K562 (cell line): ENCODE results near the gene LRRK1. TPM values are rescaled to one million over a fixed set of nuclear protein-coding genes. Genes with fewer than 3 reads are reported as not detected.

Experiments
- ATAC-seq: fragments of 200-7000 bp; cut with Tn5 transposase; 3 replicates; pipeline ENCODE4 v1.9.1; 2020; ENCODE audit warnings: moderate library complexity
- BruUV-seq: library from RNA; stranded (reverse); fragments of 400-500 nt; replicated peaks from 2 replicates; lab custom pipeline; 2021; lab: Mats Ljungman, UMichigan
- CTCF ChIA-PET: fragments of 300-600 bp; formaldehyde crosslinking; extraction: SDS; loops from one replicate; lab custom pipeline; 2021; ENCODE audit warnings: low intra/inter-chr PET ratio; lab: Yijun Ruan, JAX
- POLR2A ChIA-PET: fragments of 300-600, 350-650 bp; sonication (Branson Sonifier 250); formaldehyde crosslinking; extraction: SDS; loops from one replicate; lab custom pipeline; 2021; ENCODE audit warnings: antibody characterized with exemption, inconsistent platforms; lab: Yijun Ruan, JAX
- DNase-seq, 4 experiments: peaks; one replicate each; pipeline versions ENCODE4 v3.0.0 to v3.0.0-alpha.2; 2011 to 2018; ENCODE audit warnings: low spot score in 3 of 4, mixed read lengths in 3 of 4; ENCODE audit errors: extremely low read depth in 1 of 4
- FAIRE-seq: peaks from 2 replicates; lab custom pipeline; 2011; peaks lifted over from hg19 to GRCh38; lab: Jason Lieb, UNC
- H2AFZ ChIP-seq: 2 replicates; pipeline ENCODE4 v1.6.0; 2011; ENCODE audit warnings: low read depth, low read length, control low read depth, inconsistent platforms
- H3K27ac ChIP-seq: fragments of 200-600 bp; 3 replicates; pipeline ENCODE4 v1.8.0; 2011; ENCODE audit warnings: low read depth, mild to moderate bottlenecking, control low read depth, inconsistent platforms, low read length, moderate library complexity, mixed read lengths; ENCODE audit errors: extremely low read depth
- H3K27me3 ChIP-seq, 2 experiments: fragments of 300-600 bp in 1 of 2; 2 replicates in 1 of 2; 3 replicates in 1 of 2; pipeline versions ENCODE4 v1.6.0 to v1.8.0; 2011; ENCODE audit warnings: inconsistent platforms in 2 of 2, low read length in 2 of 2, mild to moderate bottlenecking in 1 of 2, mixed read lengths in 1 of 2, moderate library complexity in 1 of 2; ENCODE audit not compliant: control insufficient read depth in 2 of 2, insufficient read depth in 2 of 2
- H3K36me3 ChIP-seq: fragments of 300-600 bp; 3 replicates; pipeline ENCODE4 v1.8.0; 2011; ENCODE audit warnings: mild to moderate bottlenecking, low read length, inconsistent platforms; ENCODE audit not compliant: control insufficient read depth, insufficient read depth
- H3K4me1 ChIP-seq, 2 experiments: fragments of 200-600 bp in 1 of 2; replicated peaks in 1 of 2; 2 replicates in 1 of 2; 3 replicates in 1 of 2; pipeline versions ENCODE4 v1.5.1 to v1.8.0; 2011; ENCODE audit warnings: inconsistent platforms in 2 of 2, low read length in 2 of 2, mild to moderate bottlenecking in 1 of 2, mixed read lengths in 1 of 2, moderate library complexity in 1 of 2; ENCODE audit not compliant: control insufficient read depth in 2 of 2, insufficient read depth in 2 of 2
- H3K4me2 ChIP-seq: 2 replicates; pipeline ENCODE4 v1.6.1; 2011; ENCODE audit warnings: low read length, control low read depth, inconsistent platforms, mixed read lengths; ENCODE audit not compliant: insufficient read depth
- H3K4me3 ChIP-seq: fragments of 200-600 bp; sonication (generic), shearing (Covaris generic); 2 replicates; pipeline ENCODE4 v1.5.1; 2016; ENCODE audit warnings: control low read depth, inconsistent platforms
- H3K79me2 ChIP-seq: fragments of 200-600 bp; 3 replicates; pipeline ENCODE4 v1.8.0; 2011; ENCODE audit warnings: low read length, inconsistent platforms; ENCODE audit not compliant: control insufficient read depth, insufficient read depth
- H3K9ac ChIP-seq, 2 experiments: 2 replicates each; pipeline versions ENCODE4 v1.6.0 to v1.6.1; 2011; ENCODE audit warnings: low read depth in 2 of 2, low read length in 2 of 2, control low read depth in 1 of 2, inconsistent platforms in 1 of 2, mild to moderate bottlenecking in 1 of 2, mixed read lengths in 1 of 2; ENCODE audit not compliant: insufficient read depth in 1 of 2
- H3K9me1 ChIP-seq: one replicate; pipeline ENCODE4 v1.6.0; 2011; ENCODE audit warnings: inconsistent platforms, mild to moderate bottlenecking, low read length, moderate library complexity; ENCODE audit not compliant: control insufficient read depth, insufficient read depth
- H3K9me3 ChIP-seq: replicated peaks from 2 replicates; pipeline ENCODE4 v1.5.1; 2011; ENCODE audit warnings: low read depth, low read length, inconsistent platforms; ENCODE audit not compliant: control insufficient read depth, insufficient read depth
- H4K20me1 ChIP-seq: replicated peaks from 2 replicates; pipeline ENCODE4 v1.6.1; 2011; ENCODE audit warnings: low read length, inconsistent platforms, mixed read lengths; ENCODE audit not compliant: control insufficient read depth, insufficient read depth
- LCOR ChIP-seq: sonication (generic); formaldehyde crosslinking; IDR thresholded peaks from 2 replicates; pipeline ENCODE4 v1.8.0; 2022; ENCODE audit warnings: mild to moderate bottlenecking, missing genetic modification reagents
- PRMT5 ChIP-seq: sonication (generic); formaldehyde crosslinking; IDR thresholded peaks from 2 replicates; pipeline ENCODE4 v1.5.0; 2020; ENCODE audit warnings: missing genetic modification reagents
- PRPF4 ChIP-seq: fragments of 200-400 bp; formaldehyde crosslinking; IDR thresholded peaks from one replicate; pipeline ENCODE4 v1.6.1; 2017; ENCODE audit warnings: low read length, low read depth, mild to moderate bottlenecking; ENCODE audit not compliant: insufficient read depth, poor library complexity, severe bottlenecking
- SMAD1 ChIP-seq: fragments of 150-350 bp; IDR thresholded peaks from 2 replicates; pipeline ENCODE4 v1.6.1; 2014; ENCODE audit warnings: low read length, low read depth; ENCODE audit not compliant: partially characterized antibody
- TFAM ChIP-seq: fragments of 250-450 bp; sonication (Bioruptor Pico); conservative IDR thresholded peaks from 2 replicates; pipeline ENCODE4 v1.5.0; 2021; ENCODE audit warnings: mild to moderate bottlenecking, moderate library complexity
- WGBS: fragments of 100-300 bp; shearing (Covaris generic); methylation state at CpG from one replicate; pipeline ENCODE4 v1.1.6; 2016; ENCODE audit warnings: low coverage, mixed read lengths; ENCODE audit not compliant: insufficient coverage; ENCODE audit errors: missing lambda C conversion rate; 5-methylcytosine and 5-hydroxymethylcytosine counted together
- in situ Hi-C: fragments of 300-500 bp; cut with MboI; formaldehyde crosslinking; loops from 4 replicates; pipeline ENCODE4 v1.15.0; 2018; ENCODE audit warnings: inconsistent platforms, mixed read lengths
- intact Hi-C: fragments of 100-400 bp; cut with micrococcal nuclease; formaldehyde crosslinking; loops from 2 replicates; pipeline ENCODE4 v1.14.2; 2022
- polyA plus RNA-seq, 8 experiments: library from polyadenylated mRNA; depleted of rRNA in 4 of 8; stranded (reverse) in 5 of 8; unstranded in 3 of 8; fragments of >200 nt; fragmentation: Nextera tagmentation in 2 of 8; fragmentation: Illumina TruSeq in 1 of 8; extraction: Ambion mirVana in 2 of 8; extraction: Trizol in 1 of 8; gene quantifications; 2 replicates each; pipeline versions ENCODE4 v1.2.1 to v1.2.3, GENCODE V29; 2011 to 2014; ENCODE audit warnings: inconsistent platforms in 1 of 8, missing spikeins in 1 of 8
- total RNA-seq, 7 experiments: library from RNA; depleted of rRNA in 6 of 7; stranded (reverse); fragments of >200 nt in 6 of 7; fragmentation: Illumina TruSeq in 2 of 7; extraction: Trizol in 2 of 7; gene quantifications; 2 replicates each; pipeline versions ENCODE4 v1.2.1 to v1.2.3, GENCODE V29; 2011 to 2021; ENCODE audit warnings: low replicate concordance in 1 of 7
- TF ChIP-seq, protein P1 (sequence below): fragments of 250-450 bp; sonication (Bioruptor Pico); IDR thresholded peaks from 2 replicates; pipeline ENCODE4 v1.4.0; 2020
- TF ChIP-seq, protein P2 (sequence below), 3 experiments: fragments of 200-800 bp in 1 of 3; sonication (Bioruptor generic) in 1 of 3; sonication (generic) in 1 of 3; formaldehyde crosslinking in 1 of 3; IDR thresholded peaks; 2 replicates each; pipeline versions ENCODE4 v1.6.1 to v1.8.0; 2016 to 2022; ENCODE audit warnings: mild to moderate bottlenecking in 2 of 3, missing compliant biosample characterization in 2 of 3, missing genetic modification characterization in 2 of 3, missing genetic modification reagents in 1 of 3

LRRK1 gene
- total and polyA plus RNA-seq, 9 of the 15 experiments (the other 6 are each of a cell fraction or from before 2014, with no cell fraction given), result 0.01 to 1.5 (median 0.11) TPM

DNA sequence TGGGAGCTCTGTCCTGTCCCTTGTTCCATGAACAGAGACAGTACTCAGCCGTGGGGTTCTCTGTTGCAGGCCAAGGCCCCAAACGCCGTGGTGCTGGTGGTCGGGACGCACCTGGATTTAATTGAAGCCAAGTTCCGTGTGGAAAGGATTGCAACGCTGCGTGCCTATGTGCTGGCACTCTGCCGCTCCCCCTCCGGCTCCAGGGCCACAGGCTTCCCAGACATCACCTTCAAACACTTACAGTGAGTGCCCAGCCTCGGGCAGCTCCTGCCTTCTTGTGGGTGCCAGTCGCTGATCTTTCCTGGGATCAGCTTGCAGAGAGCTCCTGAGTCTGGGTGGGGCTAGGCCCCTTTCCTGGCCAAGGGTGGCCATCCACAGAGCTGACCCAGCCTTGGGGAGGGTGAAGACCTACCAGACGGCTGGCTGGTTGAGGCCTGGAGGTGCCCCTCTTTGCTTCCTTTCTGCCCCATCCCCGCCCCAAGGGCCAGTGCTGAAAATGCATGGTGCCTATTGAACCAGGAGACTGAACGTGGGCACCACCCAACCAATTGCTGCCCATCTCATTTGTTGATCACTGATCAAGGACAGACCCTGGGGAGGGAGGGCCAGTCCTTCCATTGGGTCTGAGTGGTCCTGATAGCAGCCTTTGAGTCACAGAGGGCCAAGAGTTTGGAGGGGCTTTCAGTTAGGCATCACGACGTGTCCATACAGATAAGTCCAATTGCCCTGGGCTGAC, 106.9 kb downstream of the LRRK1 start:
- Histone ChIP-seq H3K9me3 (no peaks in the 10 kb centered on the region), H4K20me1 (no peaks in the 10 kb centered on the region; the same call in 1 of the 2 replicates), H3K4me1 (peaks cover 0 to 5% of the 10 kb centered on the region in 2 experiments; a peak in 2 of 5 replicates), H3K36me3 (no peaks in the 10 kb centered on the region), H3K4me2 (no peak overlapping the region), H3K9ac (no peak overlapping the region; a peak in 1 of 4 replicates), H3K79me2 (no peaks in the 10 kb centered on the region), H3K4me3 (no peak overlapping the region), H3K9me1 (no peaks in the 10 kb centered on the region), H2AFZ (no peak overlapping the region), H3K27me3 (peaks cover 61 to 95% of the 10 kb centered on the region in 2 experiments), H3K27ac (no peak overlapping the region)
- FAIRE-seq (no peak), DNase-seq (no peak), ATAC-seq (no peak)
- in situ Hi-C loops, result no loop called here
- intact Hi-C loops, result no loop called here
- ChIA-PET CTCF (interaction anchor here (0.6 to 1.3 kb wide), 2 partner anchors 9 to 11 kb away, joined by 3 read pairs; no protein-coding TSS in a partner anchor), POLR2A (no interaction called here)
- under 1% methylated on average over 16 of the region's 17 CpGs for WGBS
- TF ChIP-seq PRPF4, result no peak
- TF ChIP-seq SMAD1, result no peak
- TF ChIP-seq, protein P1, sequence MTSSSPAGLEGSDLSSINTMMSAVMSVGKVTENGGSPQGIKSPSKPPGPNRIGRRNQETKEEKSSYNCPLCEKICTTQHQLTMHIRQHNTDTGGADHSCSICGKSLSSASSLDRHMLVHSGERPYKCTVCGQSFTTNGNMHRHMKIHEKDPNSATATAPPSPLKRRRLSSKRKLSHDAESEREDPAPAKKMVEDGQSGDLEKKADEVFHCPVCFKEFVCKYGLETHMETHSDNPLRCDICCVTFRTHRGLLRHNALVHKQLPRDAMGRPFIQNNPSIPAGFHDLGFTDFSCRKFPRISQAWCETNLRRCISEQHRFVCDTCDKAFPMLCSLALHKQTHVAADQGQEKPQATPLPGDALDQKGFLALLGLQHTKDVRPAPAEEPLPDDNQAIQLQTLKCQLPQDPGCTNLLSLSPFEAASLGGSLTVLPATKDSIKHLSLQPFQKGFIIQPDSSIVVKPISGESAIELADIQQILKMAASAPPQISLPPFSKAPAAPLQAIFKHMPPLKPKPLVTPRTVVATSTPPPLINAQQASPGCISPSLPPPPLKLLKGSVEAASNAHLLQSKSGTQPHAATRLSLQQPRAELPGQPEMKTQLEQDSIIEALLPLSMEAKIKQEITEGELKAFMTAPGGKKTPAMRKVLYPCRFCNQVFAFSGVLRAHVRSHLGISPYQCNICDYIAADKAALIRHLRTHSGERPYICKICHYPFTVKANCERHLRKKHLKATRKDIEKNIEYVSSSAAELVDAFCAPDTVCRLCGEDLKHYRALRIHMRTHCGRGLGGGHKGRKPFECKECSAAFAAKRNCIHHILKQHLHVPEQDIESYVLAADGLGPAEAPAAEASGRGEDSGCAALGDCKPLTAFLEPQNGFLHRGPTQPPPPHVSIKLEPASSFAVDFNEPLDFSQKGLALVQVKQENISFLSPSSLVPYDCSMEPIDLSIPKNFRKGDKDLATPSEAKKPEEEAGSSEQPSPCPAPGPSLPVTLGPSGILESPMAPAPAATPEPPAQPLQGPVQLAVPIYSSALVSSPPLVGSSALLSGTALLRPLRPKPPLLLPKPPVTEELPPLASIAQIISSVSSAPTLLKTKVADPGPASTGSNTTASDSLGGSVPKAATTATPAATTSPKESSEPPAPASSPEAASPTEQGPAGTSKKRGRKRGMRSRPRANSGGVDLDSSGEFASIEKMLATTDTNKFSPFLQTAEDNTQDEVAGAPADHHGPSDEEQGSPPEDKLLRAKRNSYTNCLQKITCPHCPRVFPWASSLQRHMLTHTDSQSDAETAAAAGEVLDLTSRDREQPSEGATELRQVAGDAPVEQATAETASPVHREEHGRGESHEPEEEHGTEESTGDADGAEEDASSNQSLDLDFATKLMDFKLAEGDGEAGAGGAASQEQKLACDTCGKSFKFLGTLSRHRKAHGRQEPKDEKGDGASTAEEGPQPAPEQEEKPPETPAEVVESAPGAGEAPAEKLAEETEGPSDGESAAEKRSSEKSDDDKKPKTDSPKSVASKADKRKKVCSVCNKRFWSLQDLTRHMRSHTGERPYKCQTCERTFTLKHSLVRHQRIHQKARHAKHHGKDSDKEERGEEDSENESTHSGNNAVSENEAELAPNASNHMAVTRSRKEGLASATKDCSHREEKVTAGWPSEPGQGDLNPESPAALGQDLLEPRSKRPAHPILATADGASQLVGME (CRISPR knock-in tag), result no peak
- TF ChIP-seq PRMT5, result no peak
- TF ChIP-seq TFAM (CRISPR knock-in tag), result no peak
- TF ChIP-seq, protein P2, sequence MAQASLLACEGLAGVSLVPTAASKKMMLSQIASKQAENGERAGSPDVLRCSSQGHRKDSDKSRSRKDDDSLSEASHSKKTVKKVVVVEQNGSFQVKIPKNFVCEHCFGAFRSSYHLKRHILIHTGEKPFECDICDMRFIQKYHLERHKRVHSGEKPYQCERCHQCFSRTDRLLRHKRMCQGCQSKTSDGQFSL (CRISPR knock-in tag; IDR thresholded peaks at IDR 0.05), result no peak
- TF ChIP-seq, protein P2 (tag; IDR thresholded peaks at IDR 0.05), result no peak
- no peak for TF ChIP-seq LCOR (CRISPR knock-in tag)
- BruUV-seq, result no TSS peak
